GM12892 (cell line): ENCODE data around the gene IVL.

Experiments used
- POLR2A ChIP-seq: IDR thresholded peaks from 2 replicates; pipeline ENCODE4 v1.6.1; 2011; ENCODE audit warnings: low read depth, low read length, control low read depth
- POLR2AphosphoS5 ChIP-seq: IDR thresholded peaks from 2 replicates; pipeline ENCODE4 v1.6.1; 2011; ENCODE audit warnings: low read depth, low read length, control low read depth

DNA sequence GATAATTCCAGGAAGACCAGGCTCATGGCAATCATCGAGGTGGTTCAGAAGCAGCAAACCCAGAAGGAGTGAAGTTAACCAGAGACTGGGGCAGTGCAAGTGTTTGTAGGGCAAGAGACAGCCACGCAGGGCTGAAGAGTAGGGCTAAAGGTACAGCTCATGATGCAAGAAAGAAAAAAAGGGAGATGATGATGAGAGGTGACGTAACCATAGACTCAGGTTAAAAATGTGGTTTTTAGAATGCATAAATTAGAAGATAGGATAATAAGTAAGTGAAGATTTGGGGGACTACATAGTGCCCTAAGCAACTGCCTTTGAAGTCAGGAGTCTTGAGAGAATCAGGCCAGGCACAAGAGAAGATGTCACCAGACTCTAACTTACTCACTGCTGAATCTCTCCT, 48.2 kb upstream of the IVL start:
- no peak for TF ChIP-seq POLR2A
- TF ChIP-seq POLR2AphosphoS5, result no peak
